B cell (primary cell): ENCODE data around the gene ZNF45. TPM values are rescaled to one million over a fixed set of nuclear protein-coding genes. Genes with fewer than 3 reads are reported as not detected.

Source experiments
- polyA plus RNA-seq: library from polyadenylated mRNA; depleted of rRNA; stranded (reverse); fragments of >200 nt; gene quantifications from 2 replicates; pipeline ENCODE4 v1.2.3, GENCODE V29; 2012
- small RNA-seq: library from RNA; depleted of rRNA; stranded (forward); fragments of <200 nt; gene quantifications from one replicate; pipeline ENCODE3, GENCODE V24; 2012; ENCODE audit warnings: low replicate concordance, low read depth; ENCODE audit not compliant: insufficient read length
- total RNA-seq, 2 donors: library from RNA; stranded (reverse); fragments of 120-200 nt in 1 of 2; gene quantifications; 1 replicate in 1 of 2; 2 replicates in 1 of 2; pipeline versions ENCODE4 v1.2.3 to v1.2.4, GENCODE V29; 2013 to 2022

ZNF45 gene
- total and polyA plus RNA-seq, 2 donors (not counting 1 experiment from before 2014, with no cell fraction given) = 10.6 to 30.1 TPM

Small RNA genes within 50 kb of the gene (small RNA-seq; reads per million reads assigned to genes)
- not detected for gene AC006213.5

Other genes starting within 250 kb of the ZNF45 start
- not detected in 2 replicates for gene IRGC, start 219.2 kb downstream of the ZNF45 start, total RNA-seq
- gene IRGC, start 219.2 kb downstream of the ZNF45 start, polyA plus RNA-seq = not detected in 2 replicates
- 87.5 and 89.9 TPM in 2 replicates for gene SMG9, start 180.3 kb downstream of the ZNF45 start, total RNA-seq
- 24.8 and 33.9 TPM in 2 replicates for gene SMG9, start 180.3 kb downstream of the ZNF45 start, polyA plus RNA-seq
- 107 and 119 TPM in 2 replicates for gene KCNN4, start 154.3 kb downstream of the ZNF45 start, total RNA-seq
- 112 and 267 TPM in 2 replicates for gene KCNN4, start 154.3 kb downstream of the ZNF45 start, polyA plus RNA-seq
- gene LYPD5, start 132.8 kb downstream of the ZNF45 start, total RNA-seq = not detected in 2 replicates
- 0.46 TPM in 1 of 2 replicates, not detected in the other for gene LYPD5, start 132.8 kb downstream of the ZNF45 start, polyA plus RNA-seq
- gene ZNF283, start 108.0 kb downstream of the ZNF45 start, total RNA-seq = 20.8 and 23.3 TPM in 2 replicates
- 2.1 and 4.2 TPM in 2 replicates for gene ZNF283, start 108.0 kb downstream of the ZNF45 start, polyA plus RNA-seq
- 5.5 and 6.6 TPM in 2 replicates for gene ZNF404, start 51.3 kb downstream of the ZNF45 start, total RNA-seq
- 3.1 and 4.5 TPM in 2 replicates for gene ZNF404, start 51.3 kb downstream of the ZNF45 start, polyA plus RNA-seq
- 5.0 and 7.0 TPM in 2 replicates for gene ZNF221, start 15.9 kb upstream of the ZNF45 start, total RNA-seq
- gene ZNF221, start 15.9 kb upstream of the ZNF45 start, polyA plus RNA-seq = 0.63 and 2.1 TPM in 2 replicates
- 8.4 and 8.9 TPM in 2 replicates for gene ZNF155, start 48.9 kb upstream of the ZNF45 start, total RNA-seq
- gene ZNF155, start 48.9 kb upstream of the ZNF45 start, polyA plus RNA-seq = 3.8 and 8.1 TPM in 2 replicates
- 16.8 TPM in 2 replicates for gene ZNF230, start 67.7 kb upstream of the ZNF45 start, total RNA-seq
- gene ZNF230, start 67.7 kb upstream of the ZNF45 start, polyA plus RNA-seq = 3.6 and 3.7 TPM in 2 replicates
- gene ZNF222, start 90.1 kb upstream of the ZNF45 start, total RNA-seq = 7.5 and 9.1 TPM in 2 replicates
- gene ZNF222, start 90.1 kb upstream of the ZNF45 start, polyA plus RNA-seq = 2.5 and 4.3 TPM in 2 replicates
- gene ZNF223, start 116.8 kb upstream of the ZNF45 start, total RNA-seq = 7.3 and 9.5 TPM in 2 replicates
- 2.9 and 7.1 TPM in 2 replicates for gene ZNF223, start 116.8 kb upstream of the ZNF45 start, polyA plus RNA-seq
- 3.3 and 4.9 TPM in 2 replicates for gene ZNF284, start 136.9 kb upstream of the ZNF45 start, total RNA-seq
- gene ZNF284, start 136.9 kb upstream of the ZNF45 start, polyA plus RNA-seq = 2.1 and 3.4 TPM in 2 replicates
- gene ZNF224, start 159.1 kb upstream of the ZNF45 start, total RNA-seq = 94.2 and 96.1 TPM in 2 replicates
- gene ZNF224, start 159.1 kb upstream of the ZNF45 start, polyA plus RNA-seq = 30.7 and 53.7 TPM in 2 replicates
- gene ZNF225, start 178.1 kb upstream of the ZNF45 start, total RNA-seq = 12.1 and 13.1 TPM in 2 replicates
- gene ZNF225, start 178.1 kb upstream of the ZNF45 start, polyA plus RNA-seq = 1.4 TPM in 2 replicates
- gene ZNF234, start 206.3 kb upstream of the ZNF45 start, total RNA-seq = 24.1 and 27.5 TPM in 2 replicates
- gene ZNF234, start 206.3 kb upstream of the ZNF45 start, polyA plus RNA-seq = 2.1 and 3.1 TPM in 2 replicates
- 55.8 and 58.8 TPM in 2 replicates for gene ZNF226, start 229.8 kb upstream of the ZNF45 start, total RNA-seq
- 14.8 and 17.8 TPM in 2 replicates for gene ZNF226, start 229.8 kb upstream of the ZNF45 start, polyA plus RNA-seq